ENCODE data around the gene PAX8.

DNA sequence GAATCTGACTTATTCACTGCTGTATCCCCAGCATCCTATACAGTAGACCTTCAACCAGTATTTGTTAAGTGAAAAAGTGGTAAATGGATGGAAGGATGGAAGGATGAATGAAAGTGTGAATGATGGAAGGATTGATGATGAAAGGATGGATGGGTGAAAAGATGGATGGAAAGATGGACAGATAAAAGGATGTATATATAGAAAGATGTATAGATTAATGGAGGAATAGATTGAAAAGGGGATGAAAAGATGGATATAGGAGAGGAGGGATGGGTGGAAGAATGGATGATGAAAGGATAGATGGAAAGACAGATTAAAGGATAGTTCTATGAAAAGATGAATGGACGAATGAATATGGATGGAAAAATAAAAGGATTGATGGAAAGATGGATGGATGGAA, 54.9 kb downstream of the PAX8 start:
- TF ChIP-seq CTCF (IDR thresholded peaks at IDR 0.05) (no peak), POLR2A (IDR thresholded peaks at IDR 0.05) (no peak), POLR2AphosphoS5 (IDR thresholded peaks at IDR 0.05) (no peak)

Measured in stomach (tissue), 4 donors.